Pancreas (tissue), 10 donors: ENCODE data around the gene ZNF350. TPM values are rescaled to one million over a fixed set of nuclear protein-coding genes. Genes with fewer than 3 reads are reported as not detected.

Experiments used
- ATAC-seq, 4 donors: fragments of 200-7000 bp; cut with Tn5 transposase; one replicate each; pipeline versions ENCODE4 v1.8.0 to v1.9.1; 2020; ENCODE audit warnings: mild to moderate bottlenecking in 4 of 4, moderate library complexity in 4 of 4
- DNase-seq, 6 donors: peaks; one replicate each; pipeline ENCODE4 v3.0.0-alpha.2; 2020
- FAIRE-seq: peaks from 2 replicates; lab custom pipeline; 2012; peaks lifted over from hg19 to GRCh38; lab: Jason Lieb, UNC
- H3K27ac ChIP-seq, 4 donors: fragments of 200-600 bp; sonication (generic); 1 replicate in 3 of 4; 2 replicates in 1 of 4; pipeline versions ENCODE4 v1.5.0 to v1.8.0; 2020
- H3K27me3 ChIP-seq, 4 donors: fragments of 200-600 bp; one replicate each; pipeline ENCODE4 v1.8.0; 2021
- H3K36me3 ChIP-seq, 3 donors: fragments of 200-600 bp; sonication (generic) in 1 of 3; one replicate each; pipeline versions ENCODE4 v1.5.0 to v1.8.0; 2020 to 2021
- H3K4me1 ChIP-seq, 3 donors: fragments of 200-600 bp; one replicate each; pipeline ENCODE4 v1.8.0; 2021
- H3K4me3 ChIP-seq, 4 donors: fragments of 200-600 bp; sonication (generic) in 2 of 4; one replicate each; pipeline versions ENCODE4 v1.5.0 to v1.8.0; 2020 to 2021
- H3K9me3 ChIP-seq, 4 donors: fragments of 200-600 bp; one replicate each; pipeline ENCODE4 v1.8.0; 2021
- WGBS, 2 donors: extraction: QIAGEN DNeasy Blood & Tissue Kit; methylation state at CpG; one replicate each; pipeline ENCODE4 v1.1.7; 2013; 5-methylcytosine and 5-hydroxymethylcytosine counted together
- intact Hi-C, 3 donors: fragments of 100-400 bp; cut with DNase I; formaldehyde crosslinking; loops; one replicate each; pipeline versions ENCODE4 v1.11.1 to v1.14.2; 2022
- polyA plus RNA-seq, 2 donors: library from polyadenylated mRNA; stranded (reverse); fragments of 200-250 nt; gene quantifications; one replicate each; pipeline ENCODE4 v1.2.3, GENCODE V29; 2013
- total RNA-seq, 6 donors: library from RNA; stranded (reverse); fragmentation: NEBNext Ultra II Directional in 4 of 6; extraction: Animal tissue kit (Norgen Biotek cat#: 25700) in 4 of 6; gene quantifications; one replicate each; pipeline versions ENCODE4 v1.2.1 to v1.2.4, GENCODE V29; 2021 to 2023
- TF ChIP-seq, protein P1 (sequence below), 4 donors: fragments of 200-600 bp; sonication (generic) in 3 of 4; IDR thresholded peaks; one replicate each; pipeline versions ENCODE4 v1.5.0 to v1.8.0; 2021; ENCODE audit warnings: antibody characterized with exemption in 4 of 4
- donor health status: healthy with polysubstance abuse.
- donor health status: DM: no; HTN: no; CAD: no; lungs with moderate emphysema.
- donor health status: DM: no; HTN: no; CAD: no.
- donor health status: control.
- donor health status: control.
- donor health status: Bipolar disorder and iron deficiency.
- donor health status: DM: yes; HTN: yes; CAD: no.
- donor health status: DM: no; HTN: no; CAD: no.
- donor health status: DM: no; HTN: no; CAD: no.
- donor health status: DM: yes; HTN: yes; CAD: no.

Gene ZNF350
- total and polyA plus RNA-seq, 8 donors: 3.7 to 8.1 (median 4.7) TPM

DNA sequence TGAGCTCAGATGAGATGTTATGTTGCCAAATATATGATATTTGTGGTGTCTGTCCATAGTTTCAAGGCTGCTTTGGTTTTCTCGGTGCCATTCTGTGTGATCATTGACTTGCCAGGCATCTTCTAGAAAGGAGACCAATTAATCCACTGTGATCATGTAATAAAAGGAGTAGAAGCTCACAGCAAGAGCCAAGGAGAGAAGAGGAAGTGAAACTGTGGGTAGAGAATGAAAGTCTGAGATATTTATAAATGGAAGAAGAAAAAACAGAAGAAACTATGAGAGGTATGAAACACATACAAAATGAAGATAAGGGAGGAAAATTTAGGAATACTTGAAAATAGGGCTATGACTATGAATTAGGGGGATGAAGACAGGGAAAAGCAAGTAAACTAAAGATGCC, 70.5 kb downstream of the ZNF350 start:
- FAIRE-seq (no peak), DNase-seq (no peak), ATAC-seq (no peak)
- WGBS, 2 donors: 79 to 89% methylated on average over 1 of the region's 1 CpG
- no peaks in the 10 kb centered on the region for H3K36me3 ChIP-seq
- H3K9me3 ChIP-seq: no peaks in the 10 kb centered on the region
- H3K4me1 ChIP-seq: no peaks in the 10 kb centered on the region
- no peak overlapping the region for H3K4me3 ChIP-seq
- TF ChIP-seq, protein P1, sequence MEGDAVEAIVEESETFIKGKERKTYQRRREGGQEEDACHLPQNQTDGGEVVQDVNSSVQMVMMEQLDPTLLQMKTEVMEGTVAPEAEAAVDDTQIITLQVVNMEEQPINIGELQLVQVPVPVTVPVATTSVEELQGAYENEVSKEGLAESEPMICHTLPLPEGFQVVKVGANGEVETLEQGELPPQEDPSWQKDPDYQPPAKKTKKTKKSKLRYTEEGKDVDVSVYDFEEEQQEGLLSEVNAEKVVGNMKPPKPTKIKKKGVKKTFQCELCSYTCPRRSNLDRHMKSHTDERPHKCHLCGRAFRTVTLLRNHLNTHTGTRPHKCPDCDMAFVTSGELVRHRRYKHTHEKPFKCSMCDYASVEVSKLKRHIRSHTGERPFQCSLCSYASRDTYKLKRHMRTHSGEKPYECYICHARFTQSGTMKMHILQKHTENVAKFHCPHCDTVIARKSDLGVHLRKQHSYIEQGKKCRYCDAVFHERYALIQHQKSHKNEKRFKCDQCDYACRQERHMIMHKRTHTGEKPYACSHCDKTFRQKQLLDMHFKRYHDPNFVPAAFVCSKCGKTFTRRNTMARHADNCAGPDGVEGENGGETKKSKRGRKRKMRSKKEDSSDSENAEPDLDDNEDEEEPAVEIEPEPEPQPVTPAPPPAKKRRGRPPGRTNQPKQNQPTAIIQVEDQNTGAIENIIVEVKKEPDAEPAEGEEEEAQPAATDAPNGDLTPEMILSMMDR (IDR thresholded peaks at IDR 0.05): no peak
- H3K27ac ChIP-seq: no peak overlapping the region
- intact Hi-C loops: no loop called here
- H3K27me3 ChIP-seq: no peaks in the 10 kb centered on the region

DNA sequence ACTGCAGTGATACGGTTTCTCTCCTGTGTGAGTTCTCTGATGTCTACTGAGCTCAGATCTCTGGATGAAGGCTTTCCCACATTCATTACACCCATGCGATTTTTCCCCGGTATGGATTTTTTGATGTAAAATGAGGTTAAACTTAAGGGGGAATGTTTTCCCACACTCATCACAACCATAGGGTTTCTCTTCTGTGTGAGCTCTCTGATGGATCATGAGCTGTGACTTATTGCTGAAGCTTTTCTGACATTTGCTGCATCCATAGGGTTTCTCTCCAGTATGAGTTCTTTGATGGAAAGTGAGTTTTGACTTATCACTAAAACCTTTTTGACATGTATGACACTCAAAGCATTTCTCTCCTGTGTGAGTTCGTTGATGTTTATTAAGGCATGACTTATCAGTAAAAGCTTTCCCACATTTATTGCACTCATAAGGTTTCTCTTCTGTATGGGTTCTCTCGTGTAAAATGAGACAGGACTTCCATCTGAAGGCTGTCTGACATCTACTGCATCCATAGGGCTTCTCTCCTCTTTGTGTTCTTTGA, 71.2 kb downstream of the ZNF350 start:
- 52 to 58% methylated on average over 5 of the region's 5 CpGs for WGBS, 2 donors
- Histone ChIP-seq H3K36me3 (no peaks in the 10 kb centered on the region), H3K27ac (no peak overlapping the region), H3K9me3 (no peaks in the 10 kb centered on the region), H3K4me3 (no peak overlapping the region), H3K27me3 (no peaks in the 10 kb centered on the region), H3K4me1 (no peaks in the 10 kb centered on the region)
- FAIRE-seq: no peak
- intact Hi-C loops: no loop called here
- TF ChIP-seq, protein P1 (IDR thresholded peaks at IDR 0.05): no peak
- ATAC-seq: no peak
- no peak for DNase-seq

Other genes with a start within 250 kb of the ZNF350 start
- gene FPR1, start 235.0 kb downstream of the ZNF350 start, total RNA-seq: 1 to 10 TPM in 4 of 6 donors, under 1 TPM in 2; 0.37 to 6.8 (median 2.4) TPM
- gene FPR1, start 235.0 kb downstream of the ZNF350 start, polyA plus RNA-seq: under 1 TPM; 0.57 to 0.73 TPM
- gene FPR2, start 225.7 kb downstream of the ZNF350 start, total RNA-seq: 1 to 10 TPM in 1 of 6 donors, under 1 TPM in 3, not detected in 2; 0.25 to 1.3 (median 0.69) TPM
- gene FPR2, start 225.7 kb downstream of the ZNF350 start, polyA plus RNA-seq: under 1 TPM in 1 of 2 donors, not detected in 1; 0.14 TPM
- 10 to 100 TPM in 1 of 6 donors, 1 to 10 TPM in 2, under 1 TPM in 3; 0.32 to 10.4 (median 1.4) TPM for gene FPR3, start 191.7 kb downstream of the ZNF350 start, total RNA-seq
- under 1 TPM; 0.42 to 0.61 TPM for gene FPR3, start 191.7 kb downstream of the ZNF350 start, polyA plus RNA-seq
- 1 to 10 TPM; 2.9 to 8.9 (median 5.9) TPM for gene ZNF577, start 98.9 kb downstream of the ZNF350 start, total RNA-seq
- gene ZNF577, start 98.9 kb downstream of the ZNF350 start, polyA plus RNA-seq: 10 to 100 TPM; 10.7 to 53.0 TPM
- 1 to 10 TPM; 3.0 to 7.7 (median 4.5) TPM for gene ZNF649, start 81.8 kb downstream of the ZNF350 start, total RNA-seq
- gene ZNF649, start 81.8 kb downstream of the ZNF350 start, polyA plus RNA-seq: 1 to 10 TPM; 1.9 to 4.5 TPM
- 1 to 10 TPM in 4 of 6 donors, under 1 TPM in 2; 0.83 to 3.0 (median 1.8) TPM for gene ZNF613, start 59.4 kb downstream of the ZNF350 start, total RNA-seq
- 1 to 10 TPM; 1.0 to 3.4 TPM for gene ZNF613, start 59.4 kb downstream of the ZNF350 start, polyA plus RNA-seq
- 1 to 10 TPM; 3.2 to 8.4 (median 5.4) TPM for gene ZNF615, start 21.4 kb upstream of the ZNF350 start, total RNA-seq
- gene ZNF615, start 21.4 kb upstream of the ZNF350 start, polyA plus RNA-seq: 1 to 10 TPM; 2.4 to 4.9 TPM
- 1 to 10 TPM; 1.5 to 4.2 (median 2.1) TPM for gene ZNF614, start 41.5 kb upstream of the ZNF350 start, total RNA-seq
- 1 to 10 TPM; 1.3 to 4.0 TPM for gene ZNF614, start 41.5 kb upstream of the ZNF350 start, polyA plus RNA-seq
- gene ZNF432, start 62.0 kb upstream of the ZNF350 start, total RNA-seq: 10 to 100 TPM in 4 of 6 donors, 1 to 10 TPM in 2; 4.8 to 12.6 (median 11.0) TPM
- gene ZNF432, start 62.0 kb upstream of the ZNF350 start, polyA plus RNA-seq: 10 to 100 TPM; 13.9 to 26.0 TPM
- gene ZNF841, start 108.9 kb upstream of the ZNF350 start, total RNA-seq: 10 to 100 TPM in 5 of 6 donors, 1 to 10 TPM in 1; 7.6 to 20.2 (median 11.7) TPM
- 10 to 100 TPM; 15.3 to 18.3 TPM for gene ZNF841, start 108.9 kb upstream of the ZNF350 start, polyA plus RNA-seq
- gene ZNF616, start 153.1 kb upstream of the ZNF350 start, total RNA-seq: 1 to 10 TPM; 3.9 to 9.1 (median 5.5) TPM
- gene ZNF616, start 153.1 kb upstream of the ZNF350 start, polyA plus RNA-seq: 1 to 10 TPM; 2.4 TPM
- 1 to 10 TPM; 4.4 to 9.2 (median 7.3) TPM for gene ZNF836, start 184.8 kb upstream of the ZNF350 start, total RNA-seq
- 1 to 10 TPM; 2.0 to 2.8 TPM for gene ZNF836, start 184.8 kb upstream of the ZNF350 start, polyA plus RNA-seq
- gene PPP2R1A, start 203.2 kb upstream of the ZNF350 start, total RNA-seq: 100 to 1,000 TPM in 3 of 6 donors, 10 to 100 TPM in 3; 70.9 to 119 (median 99.1) TPM
- gene PPP2R1A, start 203.2 kb upstream of the ZNF350 start, polyA plus RNA-seq: 100 to 1,000 TPM in 1 of 2 donors, 10 to 100 TPM in 1; 89.1 to 108 TPM